K562 (cell line): ENCODE measurements around the gene HSD17B1. TPM values are rescaled to one million over a fixed set of nuclear protein-coding genes. Genes with fewer than 3 reads are reported as not detected.
A peak's percentile ranks its signal among the peaks of the same experiment; 100 is the strongest.

Experiments
- CBX5 ChIP-seq: IDR thresholded peaks from 2 replicates; pipeline ENCODE4 v1.6.1; 2014; ENCODE audit warnings: low read depth, borderline replicate concordance
- CTBP1 ChIP-seq: fragments of 450-650 bp; IDR thresholded peaks from 2 replicates; pipeline ENCODE4 v1.6.1; 2016; ENCODE audit warnings: borderline replicate concordance
- DIDO1 ChIP-seq: fragments of 450-650 bp; IDR thresholded peaks from 2 replicates; pipeline ENCODE4 v1.6.1; 2016; ENCODE audit warnings: low read depth, missing biosample characterization, missing genetic modification characterization
- FIP1L1 ChIP-seq: fragments of 200-400 bp; formaldehyde crosslinking; IDR thresholded peaks from 2 replicates; pipeline ENCODE4 v1.6.1; 2018; ENCODE audit warnings: mild to moderate bottlenecking, low read depth, low read length; ENCODE audit not compliant: poor library complexity, severe bottlenecking
- POLR3G ChIP-seq: IDR thresholded peaks from 2 replicates; pipeline ENCODE4 v1.6.1; 2011; ENCODE audit not compliant: insufficient read length, insufficient replicate concordance; ENCODE audit errors: extremely low read depth
- STAT5B ChIP-seq: fragments of 250-450 bp; sonication (Bioruptor Pico); IDR thresholded peaks from 2 replicates; pipeline ENCODE4 v1.8.0; 2021; ENCODE audit warnings: mild to moderate bottlenecking, inconsistent platforms
- TRIM24 ChIP-seq, 2 experiments: fragments of 450-650 bp; IDR thresholded peaks; 2 replicates each; pipeline ENCODE4 v1.6.1; 2016
- ZNF263 ChIP-seq: sonication (generic); formaldehyde crosslinking; IDR thresholded peaks from 2 replicates; pipeline ENCODE4 v1.8.0; 2022; ENCODE audit warnings: mild to moderate bottlenecking, missing genetic modification reagents, borderline replicate concordance
- polyA plus RNA-seq, 8 experiments: library from polyadenylated mRNA; depleted of rRNA in 4 of 8; stranded (reverse) in 5 of 8; unstranded in 3 of 8; fragments of >200 nt; fragmentation: Nextera tagmentation in 2 of 8; fragmentation: Illumina TruSeq in 1 of 8; extraction: Ambion mirVana in 2 of 8; extraction: Trizol in 1 of 8; gene quantifications; 2 replicates each; pipeline versions ENCODE4 v1.2.1 to v1.2.3, GENCODE V29; 2011 to 2014; ENCODE audit warnings: inconsistent platforms in 1 of 8, missing spikeins in 1 of 8
- total RNA-seq, 7 experiments: library from RNA; depleted of rRNA in 6 of 7; stranded (reverse); fragments of >200 nt in 6 of 7; fragmentation: Illumina TruSeq in 2 of 7; extraction: Trizol in 2 of 7; gene quantifications; 2 replicates each; pipeline versions ENCODE4 v1.2.1 to v1.2.3, GENCODE V29; 2011 to 2021; ENCODE audit warnings: low replicate concordance in 1 of 7
- TF ChIP-seq, protein P1 (sequence below): fragments of 200-600 bp; sonication (generic); IDR thresholded peaks from one replicate; pipeline ENCODE4 v1.6.1; 2012; ENCODE audit warnings: mild to moderate bottlenecking, low read depth, low read length, inconsistent platforms
- TF ChIP-seq, protein P2 (sequence below): fragments of 450-650 bp; IDR thresholded peaks from 2 replicates; pipeline ENCODE4 v1.6.1; 2014; ENCODE audit warnings: low read depth, mild to moderate bottlenecking, moderate library complexity, borderline replicate concordance
- TF ChIP-seq, protein P3 (sequence below): IDR thresholded peaks from 3 replicates; pipeline ENCODE4 v1.6.1; 2011; ENCODE audit warnings: borderline replicate concordance, mild to moderate bottlenecking; ENCODE audit not compliant: insufficient read length, insufficient read depth
- TF ChIP-seq, protein P4 (sequence below): fragments of 450-650 bp; formaldehyde crosslinking; IDR thresholded peaks from 2 replicates; pipeline ENCODE4 v1.4.0; 2022; ENCODE audit warnings: mild to moderate bottlenecking, moderate library complexity

The HSD17B1 gene
- total and polyA plus RNA-seq, 9 of the 15 experiments (the other 6 are each of a cell fraction or from before 2014, with no cell fraction given): 0.55 to 21.1 (median 3.6) TPM

DNA sequence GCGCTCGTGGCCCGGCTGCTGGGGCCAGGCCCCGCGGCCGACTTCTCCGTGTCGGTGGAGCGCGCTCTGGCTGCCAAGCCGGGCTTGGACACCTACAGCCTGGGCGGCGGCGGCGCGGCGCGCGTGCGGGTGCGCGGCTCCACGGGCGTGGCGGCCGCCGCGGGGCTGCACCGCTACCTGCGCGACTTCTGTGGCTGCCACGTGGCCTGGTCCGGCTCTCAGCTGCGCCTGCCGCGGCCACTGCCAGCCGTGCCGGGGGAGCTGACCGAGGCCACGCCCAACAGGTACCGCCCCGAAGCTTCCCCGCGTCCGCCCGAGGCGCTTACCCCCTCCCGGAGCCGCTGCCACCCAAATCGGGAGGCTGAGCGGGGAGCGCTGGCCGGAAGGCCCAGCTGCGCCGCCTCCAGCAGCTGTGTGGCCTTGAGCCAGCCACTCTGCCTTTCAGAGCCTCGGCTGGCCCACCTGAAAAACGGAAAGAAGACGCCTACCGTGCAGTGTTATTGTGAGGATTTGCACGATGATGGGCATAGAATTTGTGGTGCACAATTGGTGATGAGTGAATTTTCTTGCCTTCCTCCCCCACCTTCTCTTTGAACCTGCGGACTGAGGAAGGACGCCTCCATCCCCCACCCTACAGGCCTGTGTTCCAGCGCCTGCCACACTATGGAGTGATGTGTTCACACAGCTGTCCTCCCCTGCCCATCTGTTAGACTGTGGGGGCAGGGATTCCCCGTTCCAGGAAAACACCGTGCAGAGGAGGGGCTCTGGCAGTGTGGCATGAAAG is 16.2 kb upstream of the HSD17B1 start (continued):
- TF ChIP-seq, protein P1, sequence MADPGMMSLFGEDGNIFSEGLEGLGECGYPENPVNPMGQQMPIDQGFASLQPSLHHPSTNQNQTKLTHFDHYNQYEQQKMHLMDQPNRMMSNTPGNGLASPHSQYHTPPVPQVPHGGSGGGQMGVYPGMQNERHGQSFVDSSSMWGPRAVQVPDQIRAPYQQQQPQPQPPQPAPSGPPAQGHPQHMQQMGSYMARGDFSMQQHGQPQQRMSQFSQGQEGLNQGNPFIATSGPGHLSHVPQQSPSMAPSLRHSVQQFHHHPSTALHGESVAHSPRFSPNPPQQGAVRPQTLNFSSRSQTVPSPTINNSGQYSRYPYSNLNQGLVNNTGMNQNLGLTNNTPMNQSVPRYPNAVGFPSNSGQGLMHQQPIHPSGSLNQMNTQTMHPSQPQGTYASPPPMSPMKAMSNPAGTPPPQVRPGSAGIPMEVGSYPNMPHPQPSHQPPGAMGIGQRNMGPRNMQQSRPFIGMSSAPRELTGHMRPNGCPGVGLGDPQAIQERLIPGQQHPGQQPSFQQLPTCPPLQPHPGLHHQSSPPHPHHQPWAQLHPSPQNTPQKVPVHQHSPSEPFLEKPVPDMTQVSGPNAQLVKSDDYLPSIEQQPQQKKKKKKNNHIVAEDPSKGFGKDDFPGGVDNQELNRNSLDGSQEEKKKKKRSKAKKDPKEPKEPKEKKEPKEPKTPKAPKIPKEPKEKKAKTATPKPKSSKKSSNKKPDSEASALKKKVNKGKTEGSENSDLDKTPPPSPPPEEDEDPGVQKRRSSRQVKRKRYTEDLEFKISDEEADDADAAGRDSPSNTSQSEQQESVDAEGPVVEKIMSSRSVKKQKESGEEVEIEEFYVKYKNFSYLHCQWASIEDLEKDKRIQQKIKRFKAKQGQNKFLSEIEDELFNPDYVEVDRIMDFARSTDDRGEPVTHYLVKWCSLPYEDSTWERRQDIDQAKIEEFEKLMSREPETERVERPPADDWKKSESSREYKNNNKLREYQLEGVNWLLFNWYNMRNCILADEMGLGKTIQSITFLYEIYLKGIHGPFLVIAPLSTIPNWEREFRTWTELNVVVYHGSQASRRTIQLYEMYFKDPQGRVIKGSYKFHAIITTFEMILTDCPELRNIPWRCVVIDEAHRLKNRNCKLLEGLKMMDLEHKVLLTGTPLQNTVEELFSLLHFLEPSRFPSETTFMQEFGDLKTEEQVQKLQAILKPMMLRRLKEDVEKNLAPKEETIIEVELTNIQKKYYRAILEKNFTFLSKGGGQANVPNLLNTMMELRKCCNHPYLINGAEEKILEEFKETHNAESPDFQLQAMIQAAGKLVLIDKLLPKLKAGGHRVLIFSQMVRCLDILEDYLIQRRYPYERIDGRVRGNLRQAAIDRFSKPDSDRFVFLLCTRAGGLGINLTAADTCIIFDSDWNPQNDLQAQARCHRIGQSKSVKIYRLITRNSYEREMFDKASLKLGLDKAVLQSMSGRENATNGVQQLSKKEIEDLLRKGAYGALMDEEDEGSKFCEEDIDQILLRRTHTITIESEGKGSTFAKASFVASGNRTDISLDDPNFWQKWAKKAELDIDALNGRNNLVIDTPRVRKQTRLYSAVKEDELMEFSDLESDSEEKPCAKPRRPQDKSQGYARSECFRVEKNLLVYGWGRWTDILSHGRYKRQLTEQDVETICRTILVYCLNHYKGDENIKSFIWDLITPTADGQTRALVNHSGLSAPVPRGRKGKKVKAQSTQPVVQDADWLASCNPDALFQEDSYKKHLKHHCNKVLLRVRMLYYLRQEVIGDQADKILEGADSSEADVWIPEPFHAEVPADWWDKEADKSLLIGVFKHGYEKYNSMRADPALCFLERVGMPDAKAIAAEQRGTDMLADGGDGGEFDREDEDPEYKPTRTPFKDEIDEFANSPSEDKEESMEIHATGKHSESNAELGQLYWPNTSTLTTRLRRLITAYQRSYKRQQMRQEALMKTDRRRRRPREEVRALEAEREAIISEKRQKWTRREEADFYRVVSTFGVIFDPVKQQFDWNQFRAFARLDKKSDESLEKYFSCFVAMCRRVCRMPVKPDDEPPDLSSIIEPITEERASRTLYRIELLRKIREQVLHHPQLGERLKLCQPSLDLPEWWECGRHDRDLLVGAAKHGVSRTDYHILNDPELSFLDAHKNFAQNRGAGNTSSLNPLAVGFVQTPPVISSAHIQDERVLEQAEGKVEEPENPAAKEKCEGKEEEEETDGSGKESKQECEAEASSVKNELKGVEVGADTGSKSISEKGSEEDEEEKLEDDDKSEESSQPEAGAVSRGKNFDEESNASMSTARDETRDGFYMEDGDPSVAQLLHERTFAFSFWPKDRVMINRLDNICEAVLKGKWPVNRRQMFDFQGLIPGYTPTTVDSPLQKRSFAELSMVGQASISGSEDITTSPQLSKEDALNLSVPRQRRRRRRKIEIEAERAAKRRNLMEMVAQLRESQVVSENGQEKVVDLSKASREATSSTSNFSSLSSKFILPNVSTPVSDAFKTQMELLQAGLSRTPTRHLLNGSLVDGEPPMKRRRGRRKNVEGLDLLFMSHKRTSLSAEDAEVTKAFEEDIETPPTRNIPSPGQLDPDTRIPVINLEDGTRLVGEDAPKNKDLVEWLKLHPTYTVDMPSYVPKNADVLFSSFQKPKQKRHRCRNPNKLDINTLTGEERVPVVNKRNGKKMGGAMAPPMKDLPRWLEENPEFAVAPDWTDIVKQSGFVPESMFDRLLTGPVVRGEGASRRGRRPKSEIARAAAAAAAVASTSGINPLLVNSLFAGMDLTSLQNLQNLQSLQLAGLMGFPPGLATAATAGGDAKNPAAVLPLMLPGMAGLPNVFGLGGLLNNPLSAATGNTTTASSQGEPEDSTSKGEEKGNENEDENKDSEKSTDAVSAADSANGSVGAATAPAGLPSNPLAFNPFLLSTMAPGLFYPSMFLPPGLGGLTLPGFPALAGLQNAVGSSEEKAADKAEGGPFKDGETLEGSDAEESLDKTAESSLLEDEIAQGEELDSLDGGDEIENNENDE: no peak
- TF ChIP-seq POLR3G: no peak
- no peak for TF ChIP-seq FIP1L1
- TF ChIP-seq CTBP1: peak; percentile 86
- TF ChIP-seq DIDO1 (tag): no peak
- no peak for TF ChIP-seq TRIM24 (IDR thresholded peaks at IDR 0.05)
- no peak for TF ChIP-seq ZNF263 (CRISPR knock-in tag)
- TF ChIP-seq, protein P2, sequence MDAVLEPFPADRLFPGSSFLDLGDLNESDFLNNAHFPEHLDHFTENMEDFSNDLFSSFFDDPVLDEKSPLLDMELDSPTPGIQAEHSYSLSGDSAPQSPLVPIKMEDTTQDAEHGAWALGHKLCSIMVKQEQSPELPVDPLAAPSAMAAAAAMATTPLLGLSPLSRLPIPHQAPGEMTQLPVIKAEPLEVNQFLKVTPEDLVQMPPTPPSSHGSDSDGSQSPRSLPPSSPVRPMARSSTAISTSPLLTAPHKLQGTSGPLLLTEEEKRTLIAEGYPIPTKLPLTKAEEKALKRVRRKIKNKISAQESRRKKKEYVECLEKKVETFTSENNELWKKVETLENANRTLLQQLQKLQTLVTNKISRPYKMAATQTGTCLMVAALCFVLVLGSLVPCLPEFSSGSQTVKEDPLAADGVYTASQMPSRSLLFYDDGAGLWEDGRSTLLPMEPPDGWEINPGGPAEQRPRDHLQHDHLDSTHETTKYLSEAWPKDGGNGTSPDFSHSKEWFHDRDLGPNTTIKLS: peak; percentile 94
- TF ChIP-seq, protein P3, sequence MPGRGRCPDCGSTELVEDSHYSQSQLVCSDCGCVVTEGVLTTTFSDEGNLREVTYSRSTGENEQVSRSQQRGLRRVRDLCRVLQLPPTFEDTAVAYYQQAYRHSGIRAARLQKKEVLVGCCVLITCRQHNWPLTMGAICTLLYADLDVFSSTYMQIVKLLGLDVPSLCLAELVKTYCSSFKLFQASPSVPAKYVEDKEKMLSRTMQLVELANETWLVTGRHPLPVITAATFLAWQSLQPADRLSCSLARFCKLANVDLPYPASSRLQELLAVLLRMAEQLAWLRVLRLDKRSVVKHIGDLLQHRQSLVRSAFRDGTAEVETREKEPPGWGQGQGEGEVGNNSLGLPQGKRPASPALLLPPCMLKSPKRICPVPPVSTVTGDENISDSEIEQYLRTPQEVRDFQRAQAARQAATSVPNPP: no peak
- TF ChIP-seq, protein P4, sequence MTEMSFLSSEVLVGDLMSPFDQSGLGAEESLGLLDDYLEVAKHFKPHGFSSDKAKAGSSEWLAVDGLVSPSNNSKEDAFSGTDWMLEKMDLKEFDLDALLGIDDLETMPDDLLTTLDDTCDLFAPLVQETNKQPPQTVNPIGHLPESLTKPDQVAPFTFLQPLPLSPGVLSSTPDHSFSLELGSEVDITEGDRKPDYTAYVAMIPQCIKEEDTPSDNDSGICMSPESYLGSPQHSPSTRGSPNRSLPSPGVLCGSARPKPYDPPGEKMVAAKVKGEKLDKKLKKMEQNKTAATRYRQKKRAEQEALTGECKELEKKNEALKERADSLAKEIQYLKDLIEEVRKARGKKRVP (CRISPR knock-in tag): no peak
- no peak for TF ChIP-seq STAT5B (CRISPR knock-in tag)
- no peak for TF ChIP-seq CBX5
